ENCODE results near the gene SLC22A5. TPM values are rescaled to one million over a fixed set of nuclear protein-coding genes. Genes with fewer than 3 reads are reported as not detected.

Gene SLC22A5
- total RNA-seq, 2 experiments from 2014 or later, result 2.8 to 3.6 TPM

- intact Hi-C loops (cut with micrococcal nuclease), result no loop called here
- Mint-ChIP-seq H3K27ac (no peak overlapping the region), H3K27me3 (no peaks in the 10 kb centered on the region), H3K36me3 (no peaks in the 10 kb centered on the region), H3K4me1 (ENCODE audit: low read depth) (peaks cover 14% of the 10 kb centered on the region), H3K9me3 (no peaks in the 10 kb centered on the region), H3K4me3 (no peak overlapping the region)
- ChIA-PET CTCF (interaction anchor here (1.0 kb wide), 2 partner anchors 77 to 440 kb away, joined by 3 read pairs; no protein-coding TSS in a partner anchor), POLR2A (no interaction called here)
- no peak for DNase-seq
These were observed 12.1 kb downstream of the SLC22A5 start for GRCh38 chr5:132381614-132382013.

- CTCF ChIA-PET, result interaction anchor here (1.0 to 21.8 kb wide), 3 partner anchors 118 to 437 kb away, joined by 3 to 461 read pairs (median 8); no protein-coding TSS in a partner anchor
- POLR2A ChIA-PET, result no interaction called here
- Mint-ChIP-seq H3K27me3 (no peaks in the 10 kb centered on the region), H3K9me3 (no peaks in the 10 kb centered on the region), H3K36me3 (no peaks in the 10 kb centered on the region), H3K27ac (no peak overlapping the region), H3K4me1 (ENCODE audit: low read depth) (peaks cover 26% of the 10 kb centered on the region), H3K4me3 (no peak overlapping the region)
- DNase-seq, result no peak
- intact Hi-C loops (cut with micrococcal nuclease), result no loop called here
These were observed 13.8 kb downstream of the SLC22A5 start for GRCh38 chr5:132383261-132383660.

- intact Hi-C loops (cut with micrococcal nuclease), result no loop called here
- CTCF ChIA-PET, result interaction anchor here (21.8 kb wide), 1 partner anchor 117 kb away, joined by 461 read pairs; no protein-coding TSS in a partner anchor
- H3K27me3 Mint-ChIP-seq, result no peaks in the 10 kb centered on the region
These were observed 14.5 kb downstream of the SLC22A5 start for GRCh38 chr5:132383984-132384383.

GRCh38 chr5:132384506-132385050 is 15.1 kb downstream of the SLC22A5 start:
- no peak overlapping the region for H3K4me3 Mint-ChIP-seq
- H3K9me3 Mint-ChIP-seq, result no peaks in the 10 kb centered on the region

More at GRCh38 chr5:132383984-132384383, 14.5 kb downstream of the SLC22A5 start:
- Mint-ChIP-seq H3K9me3 (no peaks in the 10 kb centered on the region), H3K4me3 (no peak overlapping the region), H3K4me1 (ENCODE audit: low read depth) (peaks cover 26% of the 10 kb centered on the region), H3K27ac (no peak overlapping the region), H3K36me3 (no peaks in the 10 kb centered on the region)
- DNase-seq, result no peak
- POLR2A ChIA-PET, result no interaction called here

GRCh38 chr5:132385326-132386105 is 16.0 kb downstream of the SLC22A5 start:
- H3K9me3 Mint-ChIP-seq, result no peaks in the 10 kb centered on the region
- CTCF ChIA-PET, result interaction anchor here (0.8 to 21.8 kb wide), 21 partner anchors 11 to 498 kb away, joined by 3 to 461 read pairs (median 6); partner anchors contain the start of genes IRF1, SHROOM1 and SLC22A5
- H3K27ac Mint-ChIP-seq, result peak overlapping the region; percentile 39
- no peak overlapping the region for H3K4me3 Mint-ChIP-seq
- DNase-seq, result peak; percentile 76
- intact Hi-C loops (cut with micrococcal nuclease), result loop anchor here (1.0 to 5.0 kb wide), 6 partner anchors 26 to 435 kb away; partner anchors contain the start of gene KIF3A
- POLR2A ChIA-PET, result interaction anchor here (1.5 to 1.7 kb wide), 2 partner anchors 26 to 113 kb away, joined by 5 to 6 read pairs; no protein-coding TSS in a partner anchor
- H3K27me3 Mint-ChIP-seq, result no peaks in the 10 kb centered on the region
- H3K36me3 Mint-ChIP-seq, result no peaks in the 10 kb centered on the region
- peaks cover 37% of the 10 kb centered on the region for H3K4me1 Mint-ChIP-seq (ENCODE audit: low read depth)

More at GRCh38 chr5:132384506-132385050, 15.1 kb downstream of the SLC22A5 start:
- H3K27me3 Mint-ChIP-seq, result no peaks in the 10 kb centered on the region
- ChIA-PET CTCF (interaction anchor here (21.8 kb wide), 1 partner anchor 116 kb away, joined by 461 read pairs; no protein-coding TSS in a partner anchor), POLR2A (no interaction called here)
- H3K27ac Mint-ChIP-seq, result no peak overlapping the region
- no peaks in the 10 kb centered on the region for H3K36me3 Mint-ChIP-seq
- H3K4me1 Mint-ChIP-seq (ENCODE audit: low read depth), result peaks cover 28% of the 10 kb centered on the region
- intact Hi-C loops (cut with micrococcal nuclease), result loop anchor here (1.0 to 5.0 kb wide), 3 partner anchors 317 to 436 kb away; partner anchors contain the start of gene KIF3A
- DNase-seq, result no peak

GRCh38 chr5:132386644-132387286 is 17.3 kb downstream of the SLC22A5 start:
- peak overlapping the region; percentile 14 for H3K27ac Mint-ChIP-seq
- ChIA-PET POLR2A (interaction anchor here (0.6 to 3.0 kb wide), 5 partner anchors 24 to 113 kb away, joined by 3 to 10 read pairs (median 5); partner anchors contain the start of gene IRF1), CTCF (interaction anchor here (0.6 to 21.8 kb wide), 41 partner anchors 9 to 496 kb away, joined by 3 to 461 read pairs (median 4); partner anchors contain the start of genes IRF1, SHROOM1 and SLC22A5)
- intact Hi-C loops (cut with micrococcal nuclease), result loop anchor here (1.0 to 5.0 kb wide), 5 partner anchors 25 to 351 kb away; partner anchors contain the start of gene KIF3A
- no peaks in the 10 kb centered on the region for H3K27me3 Mint-ChIP-seq
- DNase-seq, result peak; percentile 87
- no peaks in the 10 kb centered on the region for H3K36me3 Mint-ChIP-seq
- peaks cover 42% of the 10 kb centered on the region for H3K4me1 Mint-ChIP-seq (ENCODE audit: low read depth)
- H3K9me3 Mint-ChIP-seq, result no peaks in the 10 kb centered on the region
- no peak overlapping the region for H3K4me3 Mint-ChIP-seq

GRCh38 chr5:132387640-132388117 is 18.2 kb downstream of the SLC22A5 start:
- intact Hi-C loops (cut with micrococcal nuclease), result loop anchor here (2.0 to 5.0 kb wide), 3 partner anchors 69 to 350 kb away; partner anchors contain the start of gene KIF3A
- H3K4me1 Mint-ChIP-seq (ENCODE audit: low read depth), result peaks cover 52% of the 10 kb centered on the region
- CTCF ChIA-PET, result interaction anchor here (1.1 to 21.8 kb wide), 16 partner anchors 8 to 433 kb away, joined by 3 to 461 read pairs (median 10); partner anchors contain the start of gene SLC22A5
- no peaks in the 10 kb centered on the region for H3K36me3 Mint-ChIP-seq
- POLR2A ChIA-PET, result interaction anchor here (1.8 to 3.0 kb wide), 2 partner anchors 103 to 112 kb away, joined by 4 to 10 read pairs; partner anchors contain the start of gene IRF1
- no peaks in the 10 kb centered on the region for H3K9me3 Mint-ChIP-seq
- H3K27ac Mint-ChIP-seq, result no peak overlapping the region
- no peak for DNase-seq
- H3K27me3 Mint-ChIP-seq, result no peaks in the 10 kb centered on the region
- H3K4me3 Mint-ChIP-seq, result no peak overlapping the region

- H3K36me3 Mint-ChIP-seq, result no peaks in the 10 kb centered on the region
- intact Hi-C loops (cut with micrococcal nuclease), result loop anchor here (5.0 kb wide), 2 partner anchors 321 to 349 kb away; partner anchors contain the start of gene KIF3A
- no peak for DNase-seq
- H3K4me1 Mint-ChIP-seq (ENCODE audit: low read depth), result peaks cover 59% of the 10 kb centered on the region
- ChIA-PET CTCF (interaction anchor here (1.1 to 21.8 kb wide), 8 partner anchors 19 to 138 kb away, joined by 3 to 461 read pairs (median 10); partner anchors contain the start of gene SLC22A5), POLR2A (interaction anchor here (1.2 to 3.0 kb wide), 4 partner anchors 90 to 112 kb away, joined by 3 to 10 read pairs (median 4); partner anchors contain the start of gene IRF1)
- no peaks in the 10 kb centered on the region for H3K27me3 Mint-ChIP-seq
- H3K27ac Mint-ChIP-seq, result peak overlapping the region; percentile 21
- H3K4me3 Mint-ChIP-seq, result no peak overlapping the region
- no peaks in the 10 kb centered on the region for H3K9me3 Mint-ChIP-seq
These were observed 18.9 kb downstream of the SLC22A5 start for GRCh38 chr5:132388244-132389050.

GRCh38 chr5:132389051-132389331 is 19.5 kb downstream of the SLC22A5 start:
- H3K4me1 Mint-ChIP-seq (ENCODE audit: low read depth), result peaks cover 63% of the 10 kb centered on the region
- POLR2A ChIA-PET, result interaction anchor here (1.2 to 3.0 kb wide), 4 partner anchors 89 to 111 kb away, joined by 3 to 10 read pairs (median 4); partner anchors contain the start of gene IRF1
- no peaks in the 10 kb centered on the region for H3K36me3 Mint-ChIP-seq
- no peak for DNase-seq
- no peak overlapping the region for H3K27ac Mint-ChIP-seq
- H3K4me3 Mint-ChIP-seq, result no peak overlapping the region
- CTCF ChIA-PET, result interaction anchor here (2.1 to 21.8 kb wide), 4 partner anchors 18 to 112 kb away, joined by 6 to 461 read pairs (median 31); no protein-coding TSS in a partner anchor
- H3K27me3 Mint-ChIP-seq, result no peaks in the 10 kb centered on the region
- intact Hi-C loops (cut with micrococcal nuclease), result loop anchor here (5.0 kb wide), 2 partner anchors 322 to 348 kb away; partner anchors contain the start of gene KIF3A
- H3K9me3 Mint-ChIP-seq, result no peaks in the 10 kb centered on the region

- Mint-ChIP-seq H3K4me1 (ENCODE audit: low read depth) (peaks cover 67% of the 10 kb centered on the region), H3K27me3 (no peaks in the 10 kb centered on the region), H3K9me3 (no peaks in the 10 kb centered on the region), H3K4me3 (no peak overlapping the region), H3K36me3 (no peaks in the 10 kb centered on the region), H3K27ac (no peak overlapping the region)
- ChIA-PET POLR2A (interaction anchor here (1.2 to 2.9 kb wide), 4 partner anchors 22 to 108 kb away, joined by 3 to 12 read pairs (median 8); partner anchors contain the start of gene IRF1), CTCF (interaction anchor here (1.1 to 21.8 kb wide), 4 partner anchors 17 to 111 kb away, joined by 3 to 461 read pairs (median 22); no protein-coding TSS in a partner anchor)
- intact Hi-C loops (cut with micrococcal nuclease), result loop anchor here (5.0 kb wide), 3 partner anchors 248 to 348 kb away; partner anchors contain the start of gene KIF3A
- peak; percentile 62 for DNase-seq
These were observed 20.2 kb downstream of the SLC22A5 start for GRCh38 chr5:132389585-132390286.
